OCI-LY3 (cell line): Measurements from ENCODE around the gene DCAF12.

ENCODE experiments used
- EZH2phosphoT487 ChIP-seq: fragments of 200-600 bp; shearing (Covaris generic); IDR thresholded peaks from 2 replicates; pipeline ENCODE4 v1.6.1; 2018; ENCODE audit warnings: antibody characterized with exemption, mixed run types, low read depth
- TF ChIP-seq, protein P1 (sequence below): fragments of 200-600, 300-600 bp; sonication (generic); IDR thresholded peaks from 2 replicates; pipeline ENCODE4 v1.5.1; 2014; ENCODE audit warnings: antibody characterized with exemption, low read length, low read depth

DNA sequence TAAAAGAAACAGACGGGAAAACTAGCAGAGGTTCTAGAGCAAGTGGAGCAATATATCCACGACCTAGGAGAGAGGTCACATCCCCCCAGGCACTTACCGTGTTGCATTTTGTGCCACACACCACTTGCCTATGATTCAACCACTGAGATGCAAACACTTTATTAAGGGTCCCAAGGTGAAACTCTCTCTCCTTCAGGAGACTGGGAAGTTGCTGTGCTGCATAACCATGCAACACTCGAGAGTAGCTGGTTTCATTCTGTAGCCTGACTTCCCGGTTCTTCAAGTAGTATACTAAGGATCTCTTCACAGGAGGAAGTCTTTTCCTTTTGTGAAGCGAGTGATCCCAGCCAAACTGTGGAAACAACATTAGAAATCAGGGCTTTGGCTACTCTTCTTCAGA, 1.6 kb downstream of the DCAF12 start:
- TF ChIP-seq, protein P1, sequence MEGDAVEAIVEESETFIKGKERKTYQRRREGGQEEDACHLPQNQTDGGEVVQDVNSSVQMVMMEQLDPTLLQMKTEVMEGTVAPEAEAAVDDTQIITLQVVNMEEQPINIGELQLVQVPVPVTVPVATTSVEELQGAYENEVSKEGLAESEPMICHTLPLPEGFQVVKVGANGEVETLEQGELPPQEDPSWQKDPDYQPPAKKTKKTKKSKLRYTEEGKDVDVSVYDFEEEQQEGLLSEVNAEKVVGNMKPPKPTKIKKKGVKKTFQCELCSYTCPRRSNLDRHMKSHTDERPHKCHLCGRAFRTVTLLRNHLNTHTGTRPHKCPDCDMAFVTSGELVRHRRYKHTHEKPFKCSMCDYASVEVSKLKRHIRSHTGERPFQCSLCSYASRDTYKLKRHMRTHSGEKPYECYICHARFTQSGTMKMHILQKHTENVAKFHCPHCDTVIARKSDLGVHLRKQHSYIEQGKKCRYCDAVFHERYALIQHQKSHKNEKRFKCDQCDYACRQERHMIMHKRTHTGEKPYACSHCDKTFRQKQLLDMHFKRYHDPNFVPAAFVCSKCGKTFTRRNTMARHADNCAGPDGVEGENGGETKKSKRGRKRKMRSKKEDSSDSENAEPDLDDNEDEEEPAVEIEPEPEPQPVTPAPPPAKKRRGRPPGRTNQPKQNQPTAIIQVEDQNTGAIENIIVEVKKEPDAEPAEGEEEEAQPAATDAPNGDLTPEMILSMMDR: no peak
- no peak for TF ChIP-seq EZH2phosphoT487
